Measurements from ENCODE around the gene ZNF480. TPM values are rescaled to one million over a fixed set of nuclear protein-coding genes. Genes with fewer than 3 reads are reported as not detected.
A peak's percentile ranks its signal among the peaks of the same experiment; 100 is the strongest.

ZNF480 gene
- total RNA-seq (9.2 and 10.0 TPM in 2 replicates), polyA plus RNA-seq (2.0 and 3.6 TPM in 2 replicates), polyA minus RNA-seq (4.7 and 9.4 TPM in 2 replicates), Bru-seq, nascent RNA (percentile 77 among the genes with signal in this experiment), BruChase-seq, experiment 1, labeled RNA remaining after a 6-hour chase (percentile 62 among the genes with signal in this experiment), BruChase-seq, experiment 2, labeled RNA remaining after a 2-hour chase (percentile 65 among the genes with signal in this experiment)
- polyA plus RNA-seq (2011; cell fraction: cytosol; rRNA removed): 4.2 and 6.5 TPM in 2 replicates
- polyA plus RNA-seq (2011; cell fraction: nucleus; rRNA removed): 3.4 and 4.0 TPM in 2 replicates
- 18.2 and 20.8 TPM in 2 replicates for polyA plus RNA-seq (2012)
- 5.6 TPM for polyA minus RNA-seq (2011; cell fraction: cytosol; rRNA and poly(A)+ RNA removed)
- 3.3 and 6.7 TPM in 2 replicates for polyA minus RNA-seq (2011; cell fraction: nucleus; rRNA and poly(A)+ RNA removed)
- long read RNA-seq, full-length matches to known transcripts: 14 of 19 reads
- long read RNA-seq, partial matches to known transcripts: 1 of 19 reads
- long read RNA-seq, other reads (novel, unspliced or antisense): 4 of 19 reads

- Histone ChIP-seq H3K4me3 (replicated peaks in 1 of 3; ENCODE audit: insufficient read depth in 1 of 3, low read depth in 1 of 3, low read length in 3 of 3) (peak within 1 kb of the TSS; percentile 64 to 97 (median 97)), H4K20me1 (replicated peaks; ENCODE audit: control insufficient read depth, extremely low read depth, insufficient read depth, low read length) (no peaks in the 10 kb centered on the region), H3K4me1 (ENCODE audit: control insufficient read depth, extremely low read depth, insufficient read depth, low read length) (peaks cover 4% of the 10 kb centered on the region), H3K9me3 (replicated peaks; ENCODE audit: control insufficient read depth, insufficient read depth, low read length) (no peaks in the 10 kb centered on the region), H2AFZ (ENCODE audit: low read depth, low read length) (peak within 1 kb of the TSS; percentile 96), H3K27me3 (ENCODE audit: control insufficient read depth in 2 of 2, insufficient read depth in 2 of 2, low read length in 2 of 2) (no peaks in the 10 kb centered on the region), H3K4me2 (ENCODE audit: insufficient read depth, low read length) (peak within 1 kb of the TSS; percentile 85), H3K36me3 (ENCODE audit: control insufficient read depth in 2 of 2, extremely low read depth in 1 of 2, insufficient read depth in 2 of 2, low read length in 2 of 2) (peaks cover 7 to 11% of the 10 kb centered on the region in 2 experiments), H3K27ac (ENCODE audit: insufficient read depth, low read depth, low read length) (peak within 1 kb of the TSS; percentile 97), H3K9ac (replicated peaks; ENCODE audit: extremely low read depth, insufficient read depth, low read length) (peak within 1 kb of the TSS; percentile 99), H3K79me2 (ENCODE audit: control insufficient read depth, insufficient read depth, low read length) (peaks cover 3% of the 10 kb centered on the region), H3K9me1 (replicated peaks; ENCODE audit: control insufficient read depth, extremely low read depth, insufficient read depth, low read length) (no peaks in the 10 kb centered on the region)
- FAIRE-seq: peak; percentile 73
- BruUV-seq (replicated peaks): TSS peak; percentile 92
- ChIA-PET POLR2A (no interaction called here), CTCF (no interaction called here)
- dilution Hi-C loops (cut with MboI; ENCODE audit: extremely low pct_ligation_motif_present, low sequenced_read_pairs) (no loop called here), intact Hi-C loops (cut with micrococcal nuclease) (loop anchor here (1.0 to 2.0 kb wide), 3 partner anchors 28 to 230 kb away; partner anchors contain the start of genes ZNF610, ZNF766 and ZNF808)
- peak; percentile 75 for DNase-seq (ENCODE audit: low read depth, low spot score)
- TF ChIP-seq POLR2A (IDR thresholded peaks at IDR 0.05; ENCODE audit: low read depth, low read length): peak; percentile 83
- TF ChIP-seq CTCF (IDR thresholded peaks at IDR 0.05; ENCODE audit: extremely low read depth in 1 of 2, insufficient read depth in 1 of 2, low read depth in 1 of 2, low read length in 2 of 2): peak in 1 of 2 donors; percentile 14
- no peak for TF ChIP-seq EZH2 (IDR thresholded peaks at IDR 0.05; ENCODE audit: borderline replicate concordance, low read depth, low read length, severe bottlenecking)
- TF ChIP-seq JUN (IDR thresholded peaks at IDR 0.05; ENCODE audit: borderline replicate concordance, insufficient read depth, insufficient read length, low read depth): no peak
- TF ChIP-seq MYC (IDR thresholded peaks at IDR 0.05; ENCODE audit: low read depth, low read length): no peak
- peak; percentile 85 for TF ChIP-seq POLR2AphosphoS5 (IDR thresholded peaks at IDR 0.05; ENCODE audit: insufficient read depth, low read depth, low read length)
These were observed at the start of gene ZNF480 for GRCh38 chr19:52296773-52297600. ZNF480 (plus strand) TSS chr19:52297169; CDS start chr19:52300413, 3,244 bp downstream.

All from endothelial cell of umbilical vein (primary cell).